Mesodermal cell (in vitro differentiated cells): ENCODE measurements around the gene GRIA2.

ENCODE experiments used
- H3K27ac ChIP-seq: 2 replicates; pipeline ENCODE4 v1.7.0; 2013; ENCODE audit warnings: mild to moderate bottlenecking, low read depth, low read length, moderate library complexity; ENCODE audit not compliant: severe bottlenecking
- H3K36me3 ChIP-seq: 2 replicates; pipeline ENCODE4 v1.7.1; 2013; ENCODE audit warnings: mild to moderate bottlenecking, low read length, moderate library complexity; ENCODE audit not compliant: control insufficient read depth, insufficient read depth
- H3K4me1 ChIP-seq: one replicate; pipeline ENCODE4 v1.7.1; 2013; ENCODE audit warnings: mild to moderate bottlenecking, low read length; ENCODE audit not compliant: insufficient read depth, control insufficient read depth, poor library complexity, severe bottlenecking
- H3K4me3 ChIP-seq: 2 replicates; pipeline ENCODE4 v1.7.0; 2013; ENCODE audit warnings: low read length, control low read depth, mild to moderate bottlenecking; ENCODE audit not compliant: insufficient read depth, poor library complexity, severe bottlenecking; ENCODE audit errors: extremely low read depth
- H3K9me3 ChIP-seq: 2 replicates; pipeline ENCODE4 v1.7.1; 2013; ENCODE audit warnings: mild to moderate bottlenecking, low read length, moderate library complexity; ENCODE audit not compliant: control insufficient read depth
- WGBS, 2 experiments: methylation state at CpG; one replicate each; pipeline ENCODE4 v1.1.5; 2013; ENCODE audit warnings: missing lambda C conversion rate in 2 of 2; ENCODE audit not compliant: insufficient coverage in 2 of 2; 5-methylcytosine and 5-hydroxymethylcytosine counted together

The GRIA2 gene

DNA sequence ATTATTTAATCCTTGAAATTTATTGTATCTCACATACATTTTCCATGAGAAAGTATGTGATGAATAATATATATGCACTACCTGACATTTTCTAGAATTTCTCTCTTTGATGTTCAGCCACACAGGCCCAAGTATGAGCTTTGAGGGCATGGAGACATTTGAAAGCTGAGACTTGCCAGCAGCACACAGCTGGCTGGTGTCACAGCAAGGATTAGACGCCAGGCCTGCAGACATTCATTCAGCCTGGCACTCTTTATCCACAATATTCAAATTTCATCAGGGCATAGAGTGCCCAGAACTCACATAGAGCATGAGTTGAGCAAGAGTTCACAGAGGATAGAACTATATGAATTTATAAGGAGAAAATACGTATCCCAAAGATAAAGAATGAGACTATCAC lies 74.0 kb downstream of the GRIA2 start:
- Histone ChIP-seq H3K9me3 (no peaks in the 10 kb centered on the region), H3K4me1 (no peaks in the 10 kb centered on the region), H3K27ac (no peak overlapping the region), H3K36me3 (no peaks in the 10 kb centered on the region), H3K4me3 (no peak overlapping the region)
- 100% methylated on average over 1 of the region's 2 CpGs for WGBS, 2 experiments

DNA sequence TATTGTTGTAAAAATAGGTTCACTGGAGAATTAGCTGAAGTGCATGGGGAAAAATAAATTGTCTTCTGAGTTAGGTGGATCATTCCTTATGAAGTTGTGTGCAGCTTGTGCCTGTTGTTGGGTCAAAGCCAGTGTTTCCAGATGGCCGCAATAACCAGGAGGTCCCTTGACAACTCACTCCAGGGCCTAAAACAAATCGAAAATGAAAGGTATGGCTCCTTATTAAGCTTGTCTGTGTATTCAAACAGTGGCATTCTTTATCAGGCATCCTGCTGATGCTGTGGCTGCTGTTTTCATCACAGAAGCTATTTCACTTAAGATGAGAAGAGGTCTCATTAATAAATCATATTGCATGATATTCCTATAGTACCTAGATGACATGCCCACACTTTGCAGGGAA lies 80.2 kb downstream of the GRIA2 start:
- Histone ChIP-seq H3K4me1 (no peaks in the 10 kb centered on the region), H3K4me3 (no peak overlapping the region), H3K36me3 (no peaks in the 10 kb centered on the region), H3K27ac (no peak overlapping the region), H3K9me3 (no peaks in the 10 kb centered on the region)
- 83 to 88% methylated on average over 2 of the region's 2 CpGs for WGBS, 2 experiments

DNA sequence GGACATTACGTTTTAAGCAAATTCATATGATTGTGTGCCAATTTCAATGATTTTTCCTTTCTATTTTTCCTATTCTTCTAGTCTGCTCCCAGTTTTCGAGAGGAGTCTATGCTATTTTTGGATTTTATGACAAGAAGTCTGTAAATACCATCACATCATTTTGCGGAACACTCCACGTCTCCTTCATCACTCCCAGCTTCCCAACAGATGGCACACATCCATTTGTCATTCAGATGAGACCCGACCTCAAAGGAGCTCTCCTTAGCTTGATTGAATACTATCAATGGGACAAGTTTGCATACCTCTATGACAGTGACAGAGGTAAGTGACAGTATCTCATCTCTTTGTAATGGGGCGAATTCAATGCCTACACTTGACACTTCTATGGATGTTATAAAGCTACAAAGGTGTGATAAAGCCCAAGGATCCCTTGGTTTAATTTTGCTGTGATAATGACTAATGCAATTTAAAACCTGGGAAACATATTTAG lies 83.0 kb downstream of the GRIA2 start:
- Histone ChIP-seq H3K4me3 (no peak overlapping the region), H3K27ac (no peak overlapping the region), H3K36me3 (no peaks in the 10 kb centered on the region), H3K4me1 (no peaks in the 10 kb centered on the region), H3K9me3 (no peaks in the 10 kb centered on the region)
- WGBS, 2 experiments, result 60 to 76% methylated on average over 2 to 4 of the region's 6 CpGs

DNA sequence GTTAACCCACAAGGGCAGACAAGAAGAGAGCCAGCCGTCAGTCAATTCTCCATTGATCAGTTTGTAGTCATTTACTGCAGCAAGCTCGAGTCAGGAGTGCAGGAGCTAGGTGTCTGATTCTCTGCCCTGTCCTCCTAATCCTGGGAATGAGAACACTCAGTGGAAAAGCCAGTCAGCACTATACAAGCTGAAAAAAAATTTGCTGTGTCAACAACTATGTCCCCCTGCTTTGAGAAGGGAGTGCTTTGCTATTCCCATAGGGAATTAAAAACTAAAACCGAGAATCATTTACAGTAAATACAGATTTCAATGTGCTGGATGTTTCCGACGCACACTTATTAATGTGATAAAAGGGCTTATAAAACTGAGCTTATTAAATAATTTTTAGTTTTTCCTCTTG lies 84.2 kb downstream of the GRIA2 start:
- H3K9me3 ChIP-seq, result no peaks in the 10 kb centered on the region
- no peaks in the 10 kb centered on the region for H3K36me3 ChIP-seq
- no peaks in the 10 kb centered on the region for H3K4me1 ChIP-seq
- no peak overlapping the region for H3K4me3 ChIP-seq
- WGBS, 2 experiments, result 72 to 85% methylated on average over 2 of the region's 5 CpGs
- H3K27ac ChIP-seq, result no peak overlapping the region

DNA sequence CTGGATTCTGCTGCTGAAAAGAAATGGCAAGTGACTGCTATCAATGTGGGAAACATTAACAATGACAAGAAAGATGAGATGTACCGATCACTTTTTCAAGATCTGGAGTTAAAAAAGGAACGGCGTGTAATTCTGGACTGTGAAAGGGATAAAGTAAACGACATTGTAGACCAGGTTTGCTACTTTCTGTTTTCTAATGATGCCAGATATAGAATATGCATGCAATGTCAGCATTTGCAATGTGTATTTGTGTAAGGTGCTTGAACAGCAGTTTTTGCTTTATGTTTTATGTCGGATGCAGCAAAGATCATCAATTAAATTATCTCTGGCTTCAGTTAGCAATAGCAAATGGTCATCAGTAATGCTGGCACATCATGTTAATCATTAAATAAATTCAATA lies 92.2 kb downstream of the GRIA2 start:
- Histone ChIP-seq H3K4me1 (no peaks in the 10 kb centered on the region), H3K4me3 (no peak overlapping the region), H3K36me3 (no peaks in the 10 kb centered on the region), H3K9me3 (no peaks in the 10 kb centered on the region), H3K27ac (no peak overlapping the region)
- 89 to 92% methylated on average over 4 of the region's 5 CpGs for WGBS, 2 experiments

DNA sequence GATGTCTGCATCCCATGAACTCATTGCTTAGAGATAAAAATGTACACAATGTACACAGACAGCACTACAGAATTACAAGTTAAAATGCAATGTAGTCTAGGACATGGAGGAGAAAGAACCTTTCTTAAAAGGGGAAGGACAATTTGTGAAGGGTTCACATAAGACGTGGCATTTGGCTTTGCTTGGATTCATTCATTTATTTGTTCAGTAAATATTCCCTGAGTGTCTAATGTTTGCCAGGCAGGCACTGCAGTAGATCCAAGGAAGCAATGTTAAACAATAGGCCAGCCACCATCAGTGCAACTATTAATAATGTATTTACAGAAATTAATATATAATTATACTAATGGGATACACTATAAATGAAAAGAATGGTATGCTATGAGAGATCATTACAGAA lies 94.4 kb downstream of the GRIA2 start:
- Histone ChIP-seq H3K4me3 (no peak overlapping the region), H3K27ac (no peak overlapping the region), H3K36me3 (no peaks in the 10 kb centered on the region), H3K9me3 (no peaks in the 10 kb centered on the region), H3K4me1 (no peaks in the 10 kb centered on the region)
- no CpG with 5 or more reads among the region's 1 CpG for WGBS, 2 experiments

DNA sequence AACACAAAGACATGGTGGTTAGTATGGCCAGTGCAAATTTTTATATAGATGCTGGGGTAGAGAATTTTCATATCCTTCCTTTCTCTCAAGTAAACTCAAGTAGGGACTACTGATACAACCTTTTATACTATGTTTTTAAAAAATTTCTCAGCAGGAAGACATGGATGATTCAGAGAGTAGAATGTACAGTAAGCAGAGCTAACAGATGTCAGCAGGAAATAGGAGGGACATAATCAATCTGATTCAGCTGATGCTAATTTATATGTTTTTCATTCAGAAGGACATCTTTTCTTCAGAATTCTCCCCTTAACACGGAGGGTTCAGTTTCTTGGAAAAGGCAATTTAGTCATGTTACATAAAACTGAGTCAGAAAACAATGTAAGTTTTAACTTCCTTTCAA lies 95.4 kb downstream of the GRIA2 start:
- no CpG with 5 or more reads among the region's 1 CpG for WGBS, 2 experiments
- Histone ChIP-seq H3K27ac (no peak overlapping the region), H3K4me3 (no peak overlapping the region), H3K4me1 (no peaks in the 10 kb centered on the region), H3K36me3 (no peaks in the 10 kb centered on the region), H3K9me3 (no peaks in the 10 kb centered on the region)

DNA sequence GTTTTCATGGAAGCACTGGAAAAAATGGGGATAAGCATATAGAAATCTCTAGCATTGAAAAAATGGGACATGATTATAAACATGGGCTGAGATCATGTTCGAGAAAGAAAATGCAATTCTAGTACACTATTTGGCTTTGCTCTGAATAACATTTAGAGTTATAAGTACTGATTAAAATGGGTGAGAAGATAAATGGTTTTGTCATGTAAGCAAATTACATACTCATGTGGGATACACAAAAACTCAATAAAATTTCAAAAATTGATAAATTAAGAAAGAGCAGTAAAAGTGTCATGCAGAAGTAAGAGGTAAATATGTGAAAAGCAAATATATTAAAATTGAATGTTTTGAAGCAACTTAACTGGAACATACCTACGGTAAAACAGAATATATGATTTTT lies 99.6 kb downstream of the GRIA2 start:
- Histone ChIP-seq H3K36me3 (no peaks in the 10 kb centered on the region), H3K4me1 (no peaks in the 10 kb centered on the region), H3K4me3 (no peak overlapping the region), H3K9me3 (no peaks in the 10 kb centered on the region), H3K27ac (no peak overlapping the region)
- 67% methylated on average over 1 of the region's 2 CpGs; no CpG with 5 or more reads in 1 of the 2 experiments for WGBS, 2 experiments

DNA sequence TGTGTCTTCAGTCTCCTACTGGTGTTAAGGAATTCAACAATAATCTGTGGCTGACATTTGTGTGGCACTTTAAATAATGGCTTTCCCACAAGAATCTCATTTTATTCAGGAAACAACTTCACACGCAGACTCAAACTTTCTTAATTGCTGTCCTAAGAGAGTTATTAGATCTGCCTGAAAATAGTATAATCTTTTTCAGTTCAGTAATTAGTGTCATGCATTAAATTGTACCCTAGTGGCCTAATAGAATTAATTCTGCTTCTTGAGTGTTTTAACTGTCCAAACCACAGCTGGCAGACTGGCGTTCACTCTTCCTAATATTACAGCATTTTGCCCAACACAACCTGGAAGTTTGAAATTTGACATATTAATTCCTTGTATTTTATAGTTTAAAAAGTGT lies 107.1 kb downstream of the GRIA2 start:
- no CpG with 5 or more reads among the region's 2 CpGs for WGBS, 2 experiments

DNA sequence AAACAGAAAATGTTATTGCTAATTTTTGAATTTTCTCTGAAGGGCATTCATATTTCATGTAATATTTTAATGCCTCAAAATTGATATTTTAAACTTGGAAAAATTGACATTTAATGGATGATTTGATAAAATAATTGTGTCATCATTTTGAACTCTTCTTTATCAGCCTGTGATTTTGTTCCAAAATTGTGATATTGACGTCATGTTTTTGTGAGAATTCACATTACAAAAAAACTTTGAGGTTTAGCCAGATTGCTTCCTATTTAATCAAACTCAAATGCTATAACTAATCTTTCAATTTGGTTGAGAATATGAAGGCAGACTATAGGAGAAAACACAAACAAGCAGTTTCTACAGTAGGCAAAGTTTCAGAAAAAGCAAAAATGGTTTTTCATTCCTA lies 137.4 kb downstream of the GRIA2 start:
- no peaks in the 10 kb centered on the region for H3K36me3 ChIP-seq
- WGBS, 2 experiments, result 40% methylated on average over 1 of the region's 1 CpG; no CpG with 5 or more reads in 1 of the 2 experiments
- H3K27ac ChIP-seq, result no peak overlapping the region
- no peaks in the 10 kb centered on the region for H3K9me3 ChIP-seq
- no peak overlapping the region for H3K4me3 ChIP-seq
- H3K4me1 ChIP-seq, result no peaks in the 10 kb centered on the region

More for the DNA sequence above, 107.1 kb downstream of the GRIA2 start:
- no peaks in the 10 kb centered on the region for H3K9me3 ChIP-seq
- H3K27ac ChIP-seq, result no peak overlapping the region
- no peak overlapping the region for H3K4me3 ChIP-seq
- no peaks in the 10 kb centered on the region for H3K36me3 ChIP-seq
- H3K4me1 ChIP-seq, result no peaks in the 10 kb centered on the region

DNA sequence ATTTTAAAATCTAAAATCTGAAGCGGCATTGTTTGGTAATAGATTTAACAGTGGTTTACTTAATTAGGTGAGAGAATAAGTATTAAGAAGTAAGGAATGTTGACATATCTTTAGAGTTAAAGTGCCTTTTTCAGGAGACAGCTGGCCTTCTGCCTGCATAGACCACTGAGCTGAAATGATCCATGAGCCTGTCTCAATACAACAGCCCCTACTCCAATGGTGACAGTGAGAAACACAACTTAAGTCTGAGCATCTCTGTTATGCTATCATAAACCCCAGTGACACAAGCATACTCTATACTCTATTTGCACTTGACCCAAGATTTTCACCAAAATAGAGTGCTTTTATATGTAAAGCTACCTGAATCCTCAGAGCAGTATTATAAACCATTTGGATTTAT lies 137.9 kb downstream of the GRIA2 start:
- Histone ChIP-seq H3K27ac (no peak overlapping the region), H3K36me3 (no peaks in the 10 kb centered on the region), H3K9me3 (no peaks in the 10 kb centered on the region), H3K4me3 (no peak overlapping the region), H3K4me1 (no peaks in the 10 kb centered on the region)
- 91% methylated on average over 1 of the region's 1 CpG; no CpG with 5 or more reads in 1 of the 2 experiments for WGBS, 2 experiments
